H9 (cell line): ENCODE data around the gene ARSI. TPM values are rescaled to one million over a fixed set of nuclear protein-coding genes. Genes with fewer than 3 reads are reported as not detected.

Experiments
- DNase-seq: peaks from one replicate; pipeline ENCODE4 v3.0.0-alpha.2; 2017
- H2AFZ ChIP-seq: one replicate; pipeline ENCODE4 v1.6.1; 2013; ENCODE audit warnings: mild to moderate bottlenecking, low read length, control low read depth, moderate library complexity
- H2AK5ac ChIP-seq: 2 replicates; pipeline ENCODE4 v1.6.1; 2013; ENCODE audit warnings: low read length, control low read depth, mixed read lengths; ENCODE audit not compliant: insufficient read length
- H2BK120ac ChIP-seq: one replicate; pipeline ENCODE4 v1.6.1; 2013; ENCODE audit warnings: low read depth, mild to moderate bottlenecking, low read length, control low read depth, inconsistent platforms; ENCODE audit not compliant: poor library complexity, severe bottlenecking
- H2BK12ac ChIP-seq: 2 replicates; pipeline ENCODE4 v1.6.1; 2013; ENCODE audit warnings: low read length, control low read depth, mixed read lengths, low read depth; ENCODE audit not compliant: insufficient read length
- H2BK15ac ChIP-seq: 2 replicates; pipeline ENCODE4 v1.6.1; 2013; ENCODE audit warnings: low read depth, low read length, control low read depth
- H2BK20ac ChIP-seq: one replicate; pipeline ENCODE4 v1.6.1; 2013; ENCODE audit warnings: low read depth, mild to moderate bottlenecking, low read length, control low read depth, inconsistent platforms; ENCODE audit not compliant: poor library complexity, severe bottlenecking
- H2BK5ac ChIP-seq: 2 replicates; pipeline ENCODE4 v1.6.1; 2013; ENCODE audit warnings: low read length, control low read depth, mixed read lengths; ENCODE audit not compliant: insufficient read length
- H3K14ac ChIP-seq: 2 replicates; pipeline ENCODE4 v1.6.1; 2013; ENCODE audit warnings: low read length, control low read depth; ENCODE audit not compliant: insufficient read depth
- H3K18ac ChIP-seq: 2 replicates; pipeline ENCODE4 v1.6.1; 2013; ENCODE audit warnings: low read depth, mild to moderate bottlenecking, mixed read lengths, low read length, control low read depth; ENCODE audit not compliant: insufficient read length
- H3K23ac ChIP-seq: 2 replicates; pipeline ENCODE4 v1.6.1; 2013; ENCODE audit warnings: low read length, control low read depth, mixed read lengths, low read depth; ENCODE audit not compliant: insufficient read length
- H3K23me2 ChIP-seq: 2 replicates; pipeline ENCODE4 v1.6.1; 2013; ENCODE audit warnings: low read depth, mild to moderate bottlenecking, mixed read lengths, low read length, control low read depth; ENCODE audit not compliant: insufficient read length, poor library complexity, severe bottlenecking
- H3K27ac ChIP-seq: 2 replicates; pipeline ENCODE4 v1.5.1; 2013; ENCODE audit warnings: low read length, control low read depth, mixed read lengths, low read depth; ENCODE audit not compliant: insufficient read length
- H3K27me3 ChIP-seq: 2 replicates; pipeline ENCODE4 v1.6.1; 2013; ENCODE audit warnings: low read length, control low read depth, inconsistent platforms; ENCODE audit not compliant: insufficient read depth
- H3K4ac ChIP-seq: 2 replicates; pipeline ENCODE4 v1.6.1; 2013; ENCODE audit warnings: low read depth, mild to moderate bottlenecking, control low read depth, inconsistent platforms, low read length, moderate library complexity
- H3K4me1 ChIP-seq: 2 replicates; pipeline ENCODE4 v1.6.1; 2013; ENCODE audit warnings: low read length, control low read depth, inconsistent platforms; ENCODE audit not compliant: insufficient read depth
- H3K4me2 ChIP-seq: 2 replicates; pipeline ENCODE4 v1.6.1; 2013; ENCODE audit warnings: low read length, control low read depth, mixed read lengths; ENCODE audit not compliant: insufficient read length, insufficient read depth
- H3K56ac ChIP-seq: 2 replicates; pipeline ENCODE4 v1.6.1; 2013; ENCODE audit warnings: low read depth, mild to moderate bottlenecking, mixed read lengths, low read length, control low read depth; ENCODE audit not compliant: insufficient read length
- H3K79me1 ChIP-seq: 2 replicates; pipeline ENCODE4 v1.6.1; 2013; ENCODE audit warnings: low read depth, mild to moderate bottlenecking, moderate library complexity, low read length, control low read depth, inconsistent platforms; ENCODE audit not compliant: insufficient read depth, poor library complexity, severe bottlenecking
- H3K79me2 ChIP-seq: 2 replicates; pipeline ENCODE4 v1.6.1; 2013; ENCODE audit warnings: low read length, control low read depth, inconsistent platforms; ENCODE audit not compliant: insufficient read depth
- H3K9ac ChIP-seq: 2 replicates; pipeline ENCODE4 v1.6.1; 2013; ENCODE audit warnings: low read length, control low read depth, mixed read lengths; ENCODE audit not compliant: insufficient read length; ENCODE audit errors: extremely low read depth
- H3K9me3 ChIP-seq: one replicate; pipeline ENCODE4 v1.6.1; 2013; ENCODE audit warnings: low read depth, low read length, inconsistent platforms; ENCODE audit not compliant: control insufficient read depth
- H3T11ph ChIP-seq: one replicate; pipeline ENCODE4 v1.6.1; 2013; ENCODE audit warnings: mild to moderate bottlenecking, low read length, control low read depth, inconsistent platforms
- H4K20me1 ChIP-seq: one replicate; pipeline ENCODE4 v1.6.1; 2013; ENCODE audit not compliant: control insufficient read depth, insufficient read length, insufficient read depth
- H4K5ac ChIP-seq: 2 replicates; pipeline ENCODE4 v1.6.1; 2013; ENCODE audit warnings: low read depth, mild to moderate bottlenecking, mixed read lengths, low read length, control low read depth; ENCODE audit not compliant: insufficient read length
- H4K8ac ChIP-seq: replicated peaks from 2 replicates; pipeline ENCODE4 v1.6.1; 2013; ENCODE audit warnings: low read length, control low read depth, mixed read lengths, low read depth; ENCODE audit not compliant: insufficient read length
- H4K91ac ChIP-seq: 2 replicates; pipeline ENCODE4 v1.6.1; 2013; ENCODE audit warnings: low read depth, mild to moderate bottlenecking, moderate library complexity, mixed read lengths, low read length, control low read depth; ENCODE audit not compliant: insufficient read length
- H3K27ac Mint-ChIP-seq, 3 experiments: 2 replicates in 2 of 3; 3 replicates in 1 of 3; pipeline ENCODE4 v1.8.0; 2020 to 2021; ENCODE audit warnings: mixed read lengths in 3 of 3, mild to moderate bottlenecking in 1 of 3, moderate library complexity in 1 of 3
- H3K27me3 Mint-ChIP-seq: 2 replicates; pipeline ENCODE4 v1.8.0; 2021; ENCODE audit warnings: low read depth, mild to moderate bottlenecking, moderate library complexity, mixed read lengths
- H3K36me3 Mint-ChIP-seq, 3 experiments: 2 replicates in 2 of 3; 3 replicates in 1 of 3; pipeline ENCODE4 v1.8.0; 2020 to 2021; ENCODE audit warnings: low read depth in 3 of 3, mixed read lengths in 3 of 3; ENCODE audit not compliant: insufficient read depth in 1 of 3
- H3K4me1 Mint-ChIP-seq, 2 experiments: 2 replicates each; pipeline ENCODE4 v1.8.0; 2020; ENCODE audit warnings: mixed read lengths in 2 of 2
- H3K4me3 Mint-ChIP-seq, 2 experiments: 2 replicates in 1 of 2; 3 replicates in 1 of 2; pipeline ENCODE4 v1.8.0; 2020 to 2021; ENCODE audit warnings: mild to moderate bottlenecking in 2 of 2, mixed read lengths in 2 of 2, moderate library complexity in 1 of 2
- H3K9me3 Mint-ChIP-seq, 2 experiments: 2 replicates in 1 of 2; 3 replicates in 1 of 2; pipeline ENCODE4 v1.8.0; 2020; ENCODE audit warnings: mild to moderate bottlenecking in 2 of 2, mixed read lengths in 2 of 2, moderate library complexity in 1 of 2
- WGBS: extraction: QIAGEN DNeasy Blood & Tissue Kit; methylation state at CpG from one replicate; pipeline ENCODE4 v1.1.7; 2013; ENCODE audit warnings: missing lambda C conversion rate, low lambda C conversion rate, mixed read lengths; ENCODE audit not compliant: insufficient read length; ENCODE audit errors: extremely low coverage; 5-methylcytosine and 5-hydroxymethylcytosine counted together
- total RNA-seq: library from RNA; stranded (reverse); gene quantifications from 2 replicates; pipeline ENCODE4 v1.2.1, GENCODE V29; 2021
- TF ChIP-seq, protein P1 (sequence below): fragments of 200-600 bp; sonication (generic); conservative IDR thresholded peaks from 3 replicates; pipeline ENCODE4 v1.8.0; 2021; ENCODE audit warnings: antibody characterized with exemption, mild to moderate bottlenecking

Gene ARSI
- total RNA-seq, 1 experiment from 2014 or later: 1.7 TPM

DNA sequence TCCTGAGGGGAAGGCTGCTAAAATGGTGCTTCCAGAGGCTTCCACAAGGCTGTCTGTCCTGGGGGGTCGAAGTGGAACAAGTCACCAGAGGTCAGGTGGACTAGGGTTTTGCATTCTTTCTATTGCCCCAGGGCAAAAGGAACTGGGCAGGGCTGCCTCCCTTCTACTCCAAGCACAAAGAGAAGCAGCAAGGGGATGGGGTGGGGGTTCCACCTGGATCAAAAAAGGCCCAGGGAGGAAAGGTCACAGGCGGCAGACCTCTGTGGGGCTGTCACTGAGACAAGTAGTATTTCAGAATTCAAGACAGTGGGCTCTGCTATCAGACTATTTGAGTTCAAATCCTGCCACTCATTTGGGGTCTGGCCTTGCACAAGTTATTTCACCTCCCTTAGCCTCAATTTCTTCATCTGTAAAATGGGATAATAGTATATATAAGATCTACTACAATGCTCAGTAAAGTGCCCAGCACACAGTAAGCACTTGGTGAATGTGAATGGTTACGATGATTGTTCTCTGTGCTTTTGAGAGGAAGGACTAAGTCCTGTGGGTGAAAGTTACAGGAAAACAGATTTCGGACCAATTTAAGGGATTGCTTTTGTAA is 1.9 kb upstream of the ARSI start:
- TF ChIP-seq, protein P1, sequence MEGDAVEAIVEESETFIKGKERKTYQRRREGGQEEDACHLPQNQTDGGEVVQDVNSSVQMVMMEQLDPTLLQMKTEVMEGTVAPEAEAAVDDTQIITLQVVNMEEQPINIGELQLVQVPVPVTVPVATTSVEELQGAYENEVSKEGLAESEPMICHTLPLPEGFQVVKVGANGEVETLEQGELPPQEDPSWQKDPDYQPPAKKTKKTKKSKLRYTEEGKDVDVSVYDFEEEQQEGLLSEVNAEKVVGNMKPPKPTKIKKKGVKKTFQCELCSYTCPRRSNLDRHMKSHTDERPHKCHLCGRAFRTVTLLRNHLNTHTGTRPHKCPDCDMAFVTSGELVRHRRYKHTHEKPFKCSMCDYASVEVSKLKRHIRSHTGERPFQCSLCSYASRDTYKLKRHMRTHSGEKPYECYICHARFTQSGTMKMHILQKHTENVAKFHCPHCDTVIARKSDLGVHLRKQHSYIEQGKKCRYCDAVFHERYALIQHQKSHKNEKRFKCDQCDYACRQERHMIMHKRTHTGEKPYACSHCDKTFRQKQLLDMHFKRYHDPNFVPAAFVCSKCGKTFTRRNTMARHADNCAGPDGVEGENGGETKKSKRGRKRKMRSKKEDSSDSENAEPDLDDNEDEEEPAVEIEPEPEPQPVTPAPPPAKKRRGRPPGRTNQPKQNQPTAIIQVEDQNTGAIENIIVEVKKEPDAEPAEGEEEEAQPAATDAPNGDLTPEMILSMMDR: no peak
- H3K56ac ChIP-seq: no peak overlapping the region
- no peak overlapping the region for H3K18ac ChIP-seq
- H3K27ac Mint-ChIP-seq: peak overlapping the region in 1 of 3 experiments; percentile 77; a peak in 2 of 7 replicates
- no peak overlapping the region for H3K4ac ChIP-seq
- no peak overlapping the region for H3K9ac ChIP-seq
- H3K4me1 Mint-ChIP-seq: peaks cover 49 to 55% of the 10 kb centered on the region in 2 experiments
- H2AFZ ChIP-seq: no peak overlapping the region
- no peak overlapping the region for H3K14ac ChIP-seq
- no peaks in the 10 kb centered on the region for H4K20me1 ChIP-seq
- WGBS: no CpG with 5 or more reads among the region's 4 CpGs
- no peak overlapping the region for H2BK5ac ChIP-seq
- DNase-seq: no peak
- no peaks in the 10 kb centered on the region; the same call in 1 of the 2 replicates for H3K27me3 ChIP-seq
- H3K79me2 ChIP-seq: no peaks in the 10 kb centered on the region
- no peak overlapping the region for H3K27ac ChIP-seq
- no peaks in the 10 kb centered on the region for H3K9me3 Mint-ChIP-seq
- H2BK12ac ChIP-seq: no peak overlapping the region
- no peaks in the 10 kb centered on the region for H3K79me1 ChIP-seq
- peaks cover 24% of the 10 kb centered on the region for H3K27me3 Mint-ChIP-seq
- H3K23me2 ChIP-seq: peaks cover 12% of the 10 kb centered on the region
- H4K8ac ChIP-seq: no peak overlapping the region
- H3T11ph ChIP-seq: no peak overlapping the region
- no peak overlapping the region for H2BK15ac ChIP-seq
- H2BK120ac ChIP-seq: no peak overlapping the region
- no peak overlapping the region for H3K23ac ChIP-seq
- H3K36me3 Mint-ChIP-seq: no peaks in the 10 kb centered on the region
- peak overlapping the region in 1 of 2 experiments; percentile 89; a peak in 1 of 5 replicates for H3K4me3 Mint-ChIP-seq
- H2AK5ac ChIP-seq: no peak overlapping the region
- no peak overlapping the region for H2BK20ac ChIP-seq
- H4K91ac ChIP-seq: no peak overlapping the region
- H3K4me1 ChIP-seq: peaks cover 5% of the 10 kb centered on the region; the same call in 1 of the 2 replicates
- no peak overlapping the region for H3K4me2 ChIP-seq
- H3K9me3 ChIP-seq: no peaks in the 10 kb centered on the region
- no peak overlapping the region for H4K5ac ChIP-seq
